WERI-Rb-1 (cell line): ENCODE data around the gene CD53.

ENCODE experiments used
- DNase-seq: peaks from one replicate; pipeline ENCODE4 v3.0.0-alpha.2; 2020
- H3K27ac ChIP-seq: fragments of 250-450 bp; sonication (Bioruptor Pico); 2 replicates; pipeline ENCODE4 v1.5.1; 2020; ENCODE audit warnings: mild to moderate bottlenecking, moderate library complexity
- H3K27me3 ChIP-seq: fragments of 250-450 bp; sonication (Bioruptor Pico); 2 replicates; pipeline ENCODE4 v1.5.1; 2021; ENCODE audit warnings: mild to moderate bottlenecking, low read depth, moderate library complexity; ENCODE audit not compliant: insufficient read depth, severe bottlenecking
- H3K36me3 ChIP-seq: fragments of 250-450 bp; sonication (Bioruptor Pico); 2 replicates; pipeline ENCODE4 v1.5.1; 2020; ENCODE audit warnings: mild to moderate bottlenecking, moderate library complexity
- H3K4me3 ChIP-seq: 2 replicates; pipeline ENCODE4 v1.5.1; 2011; ENCODE audit warnings: low read depth, mild to moderate bottlenecking, control low read depth, low read length
- H3K9me3 ChIP-seq: fragments of 250-450 bp; sonication (Bioruptor Pico); 2 replicates; pipeline ENCODE4 v1.5.1; 2021; ENCODE audit warnings: mild to moderate bottlenecking, moderate library complexity; ENCODE audit not compliant: severe bottlenecking
- TF ChIP-seq, protein P1 (sequence below): IDR thresholded peaks from 2 replicates; pipeline ENCODE4 v1.5.1; 2011; ENCODE audit warnings: low read depth, mild to moderate bottlenecking, control low read depth, inconsistent platforms, low read length

Gene CD53

DNA sequence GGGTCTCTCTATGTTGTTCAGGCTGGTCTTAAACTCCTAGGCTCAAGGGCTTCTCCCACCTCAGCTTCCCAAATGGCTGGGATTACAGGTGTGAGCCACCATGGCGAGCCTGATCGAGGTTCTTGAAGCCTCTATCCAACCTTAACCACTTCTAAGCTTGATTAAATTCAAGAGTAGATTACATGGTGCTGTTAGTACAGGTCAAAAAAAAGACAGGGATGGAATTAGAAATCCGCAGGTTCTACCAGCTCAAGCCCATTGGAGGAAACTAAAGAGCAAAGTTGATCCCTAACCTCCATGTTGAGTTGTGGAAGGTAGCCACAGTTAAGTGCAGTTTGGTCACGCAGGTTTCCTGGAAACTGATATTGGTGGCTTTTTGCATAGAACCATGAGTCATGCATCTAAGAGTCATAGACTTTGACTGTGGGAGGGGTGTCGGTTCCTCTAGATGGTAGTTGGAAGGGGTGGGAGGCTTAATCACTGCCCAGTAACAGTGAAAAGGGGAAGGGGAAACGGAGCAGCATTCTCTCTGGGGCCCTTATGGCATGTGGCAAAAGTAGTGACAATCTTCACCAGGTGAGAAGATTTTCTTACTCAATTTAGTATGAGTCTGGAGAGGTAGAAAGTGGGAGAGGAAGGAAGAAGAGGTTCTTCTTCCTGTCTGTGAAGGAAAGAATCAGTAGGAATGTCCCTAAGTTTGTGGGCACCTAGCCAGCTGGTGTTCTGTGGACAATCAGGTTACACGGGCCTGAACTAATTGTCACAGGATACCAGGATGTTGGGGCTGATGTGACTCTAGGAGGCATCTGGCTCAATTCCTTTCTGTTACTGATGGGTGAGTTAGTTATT is 7.0 kb downstream of the CD53 start:
- Histone ChIP-seq H3K27me3 (no peaks in the 10 kb centered on the region), H3K36me3 (no peaks in the 10 kb centered on the region), H3K4me3 (no peak overlapping the region), H3K9me3 (no peaks in the 10 kb centered on the region), H3K27ac (no peak overlapping the region)
- TF ChIP-seq, protein P1, sequence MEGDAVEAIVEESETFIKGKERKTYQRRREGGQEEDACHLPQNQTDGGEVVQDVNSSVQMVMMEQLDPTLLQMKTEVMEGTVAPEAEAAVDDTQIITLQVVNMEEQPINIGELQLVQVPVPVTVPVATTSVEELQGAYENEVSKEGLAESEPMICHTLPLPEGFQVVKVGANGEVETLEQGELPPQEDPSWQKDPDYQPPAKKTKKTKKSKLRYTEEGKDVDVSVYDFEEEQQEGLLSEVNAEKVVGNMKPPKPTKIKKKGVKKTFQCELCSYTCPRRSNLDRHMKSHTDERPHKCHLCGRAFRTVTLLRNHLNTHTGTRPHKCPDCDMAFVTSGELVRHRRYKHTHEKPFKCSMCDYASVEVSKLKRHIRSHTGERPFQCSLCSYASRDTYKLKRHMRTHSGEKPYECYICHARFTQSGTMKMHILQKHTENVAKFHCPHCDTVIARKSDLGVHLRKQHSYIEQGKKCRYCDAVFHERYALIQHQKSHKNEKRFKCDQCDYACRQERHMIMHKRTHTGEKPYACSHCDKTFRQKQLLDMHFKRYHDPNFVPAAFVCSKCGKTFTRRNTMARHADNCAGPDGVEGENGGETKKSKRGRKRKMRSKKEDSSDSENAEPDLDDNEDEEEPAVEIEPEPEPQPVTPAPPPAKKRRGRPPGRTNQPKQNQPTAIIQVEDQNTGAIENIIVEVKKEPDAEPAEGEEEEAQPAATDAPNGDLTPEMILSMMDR = no peak
- DNase-seq = no peak

DNA sequence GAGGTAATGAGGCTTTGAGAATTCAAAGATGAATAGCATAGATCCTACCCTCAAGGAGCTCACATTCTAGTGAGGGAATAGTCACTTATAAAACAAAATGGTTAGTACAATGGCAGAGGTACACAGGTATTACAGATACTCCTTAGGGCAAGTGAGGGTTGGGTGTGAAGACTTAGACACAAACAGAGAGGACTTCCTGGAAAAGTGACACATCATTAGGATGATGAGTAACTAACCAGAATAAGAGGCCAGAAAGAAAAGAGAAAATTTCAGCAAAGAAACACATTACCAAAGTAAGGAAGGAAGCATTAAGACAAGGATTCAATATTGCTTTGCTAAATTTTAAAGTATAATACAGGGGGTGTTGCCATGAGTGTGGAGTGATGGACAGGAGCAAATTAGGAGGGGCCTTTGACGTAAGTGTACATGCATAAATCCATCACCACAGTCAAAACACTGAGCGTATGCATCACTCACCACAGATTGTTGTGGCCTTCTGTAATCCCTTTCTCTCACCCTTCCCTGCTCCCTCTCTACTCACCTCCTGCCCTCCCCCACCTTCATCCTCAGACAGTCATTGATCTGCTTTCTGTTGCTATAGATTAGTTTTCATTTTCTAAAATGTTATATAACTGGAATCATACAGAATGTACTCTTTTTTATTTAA is 7.9 kb downstream of the CD53 start:
- Histone ChIP-seq H3K27me3 (no peaks in the 10 kb centered on the region), H3K27ac (no peak overlapping the region), H3K4me3 (no peak overlapping the region), H3K9me3 (no peaks in the 10 kb centered on the region), H3K36me3 (no peaks in the 10 kb centered on the region)
- TF ChIP-seq, protein P1 = no peak
- peak; percentile 12 for DNase-seq

DNA sequence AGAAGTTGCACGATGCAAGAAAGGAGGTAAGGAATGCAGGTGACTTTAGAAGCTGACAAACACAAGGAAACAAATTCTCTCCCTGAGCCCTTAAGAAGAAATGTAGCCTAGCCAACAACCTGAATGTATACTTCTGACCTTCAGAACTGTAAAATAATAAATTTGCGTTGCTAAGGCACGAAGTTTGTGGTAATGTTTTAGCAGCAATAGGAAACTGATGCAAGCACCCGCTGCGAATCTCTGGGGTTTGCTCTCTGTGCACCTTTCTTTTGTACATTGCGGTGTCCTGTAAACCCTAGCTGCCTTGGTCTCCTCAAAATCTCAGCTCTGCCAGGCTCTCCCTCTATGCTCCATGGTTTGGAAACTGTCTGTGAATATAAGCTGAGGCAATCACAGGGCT is 15.1 kb downstream of the CD53 start:
- TF ChIP-seq, protein P1 = no peak
- Histone ChIP-seq H3K27me3 (no peaks in the 10 kb centered on the region), H3K4me3 (no peak overlapping the region), H3K36me3 (no peaks in the 10 kb centered on the region), H3K27ac (no peak overlapping the region), H3K9me3 (no peaks in the 10 kb centered on the region)
- DNase-seq = no peak

DNA sequence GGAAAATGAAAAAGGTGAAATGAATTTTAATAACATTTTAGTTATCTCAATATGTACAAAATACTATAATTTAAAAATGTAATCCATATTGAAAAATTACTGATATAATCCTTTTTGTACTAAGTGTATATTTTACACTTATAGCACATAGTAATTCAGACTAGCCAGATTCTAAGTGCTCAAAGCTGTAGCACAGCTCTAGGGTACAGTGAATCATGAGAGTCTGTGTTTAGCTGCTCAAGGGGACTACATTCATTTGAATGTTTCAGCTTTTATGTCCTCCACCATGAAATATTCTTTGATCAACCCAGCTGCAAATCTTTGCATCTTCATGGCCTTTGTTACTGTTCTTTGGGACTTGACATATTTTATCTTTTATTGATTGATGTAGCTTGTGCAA is 15.7 kb downstream of the CD53 start:
- Histone ChIP-seq H3K27me3 (no peaks in the 10 kb centered on the region), H3K27ac (no peak overlapping the region), H3K9me3 (no peaks in the 10 kb centered on the region), H3K36me3 (no peaks in the 10 kb centered on the region), H3K4me3 (no peak overlapping the region)
- TF ChIP-seq, protein P1 = no peak
- DNase-seq = no peak

DNA sequence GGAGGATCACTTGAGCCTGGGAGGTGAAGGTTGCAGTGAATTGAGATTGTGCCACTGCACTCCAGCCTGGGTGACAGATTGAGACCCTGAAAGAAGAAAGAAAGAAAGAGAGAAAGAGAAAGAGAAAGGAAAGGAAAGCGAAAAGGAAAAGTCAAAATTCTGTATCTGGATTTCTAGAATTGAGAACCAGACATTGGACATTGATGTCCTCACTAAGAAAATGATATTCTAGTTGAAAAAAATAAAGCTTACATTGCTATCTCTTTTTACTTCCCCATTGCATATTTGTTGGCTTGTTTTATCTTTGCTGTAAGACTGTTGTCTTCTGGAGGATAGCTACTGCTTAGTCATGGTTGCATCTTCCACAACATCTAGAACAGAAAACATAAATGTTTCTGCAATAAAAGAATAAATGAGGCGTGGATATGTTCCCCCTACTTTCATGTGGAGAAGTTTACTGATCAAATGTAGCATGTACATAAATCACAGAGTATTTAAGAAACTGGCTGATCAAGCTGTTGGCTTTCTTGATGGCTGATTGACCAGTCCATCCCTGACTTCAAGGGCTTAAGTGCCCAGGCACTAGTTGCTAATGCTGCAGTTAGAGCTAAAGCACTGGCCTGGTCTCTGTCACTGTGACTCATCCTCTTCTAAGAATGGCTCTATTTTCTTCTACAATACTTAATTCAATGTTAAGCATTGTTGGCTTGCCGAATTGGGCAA is 17.7 kb downstream of the CD53 start:
- no peaks in the 10 kb centered on the region for H3K36me3 ChIP-seq
- DNase-seq = no peak
- TF ChIP-seq, protein P1 = no peak
- no peaks in the 10 kb centered on the region for H3K9me3 ChIP-seq
- no peak overlapping the region for H3K27ac ChIP-seq
- no peaks in the 10 kb centered on the region for H3K27me3 ChIP-seq
- H3K4me3 ChIP-seq = no peak overlapping the region
